Frontal cortex (tissue), 4 donors: ENCODE measurements around the gene NXPH3. TPM values are rescaled to one million over a fixed set of nuclear protein-coding genes. Genes with fewer than 3 reads are reported as not detected.

Source experiments
- DNase-seq, 2 donors: peaks; one replicate each; pipeline ENCODE4 v3.0.0; 2012; ENCODE audit warnings: low spot score in 2 of 2
- FAIRE-seq: peaks from 2 replicates; lab custom pipeline; 2012; peaks lifted over from hg19 to GRCh38; lab: Jason Lieb, UNC
- total RNA-seq: library from RNA; depleted of rRNA; stranded (reverse); fragments of >200 nt; gene quantifications from one replicate; pipeline ENCODE4 v1.2.3, GENCODE V29; 2014
- donor health status: control.
- donor health status: control.
- donor health status: control.

Gene NXPH3
- total RNA-seq, 1 donor from 2014 or later = 7.7 TPM

DNA sequence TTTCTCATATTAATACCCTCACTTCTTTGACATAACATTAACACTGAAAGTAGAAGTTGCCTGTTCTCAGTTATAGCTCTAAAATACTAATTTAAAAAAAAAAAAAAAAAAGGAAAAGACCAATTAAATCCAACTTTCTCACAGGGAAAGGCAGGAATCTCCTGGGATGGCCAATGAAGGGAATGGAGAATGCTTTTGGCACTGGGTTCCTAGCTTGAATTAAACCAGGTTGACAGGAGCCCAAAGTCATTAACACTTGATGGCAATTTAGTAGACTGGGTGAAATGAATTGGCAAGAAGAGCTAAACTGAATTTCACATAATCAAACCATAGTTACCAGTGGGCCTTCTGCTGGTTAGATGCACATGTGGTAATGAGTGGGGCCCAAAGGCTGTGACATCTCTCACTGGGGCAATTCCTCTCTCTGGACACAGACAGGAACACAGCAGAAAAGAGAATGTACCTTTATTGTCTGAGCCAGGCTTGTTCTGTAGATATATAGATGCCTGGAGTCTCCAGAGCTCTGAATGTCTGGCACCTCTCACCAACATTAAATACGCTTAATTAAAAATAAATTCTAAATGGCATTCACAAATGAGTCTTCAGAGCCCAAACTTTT, 37.6 kb downstream of the NXPH3 start:
- DNase-seq (no peak), FAIRE-seq (no peak)

DNA sequence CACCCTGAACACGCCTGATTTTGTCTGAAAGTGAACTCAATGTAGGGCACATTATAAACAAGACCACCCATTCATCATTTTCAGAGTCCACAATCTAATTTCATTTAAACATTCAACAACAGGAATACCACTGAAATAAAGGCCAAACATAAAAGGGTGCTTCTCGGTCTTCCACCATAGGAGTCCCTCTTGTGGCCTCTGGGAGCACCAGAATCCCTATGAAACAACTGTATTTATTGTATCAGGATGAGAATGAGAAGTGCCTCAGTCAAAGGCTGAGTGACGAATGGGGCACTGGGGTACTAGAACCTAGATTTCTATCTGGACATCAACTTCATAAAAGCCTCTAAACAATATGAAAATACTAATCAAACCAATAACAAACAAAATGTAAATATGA, 40.4 kb downstream of the NXPH3 start:
- DNase-seq (no peak), FAIRE-seq (no peak)

GRCh38 chr17:49616601-49617131, 41.0 kb downstream of the NXPH3 start:
- FAIRE-seq (no peak), DNase-seq (no peak)

DNA sequence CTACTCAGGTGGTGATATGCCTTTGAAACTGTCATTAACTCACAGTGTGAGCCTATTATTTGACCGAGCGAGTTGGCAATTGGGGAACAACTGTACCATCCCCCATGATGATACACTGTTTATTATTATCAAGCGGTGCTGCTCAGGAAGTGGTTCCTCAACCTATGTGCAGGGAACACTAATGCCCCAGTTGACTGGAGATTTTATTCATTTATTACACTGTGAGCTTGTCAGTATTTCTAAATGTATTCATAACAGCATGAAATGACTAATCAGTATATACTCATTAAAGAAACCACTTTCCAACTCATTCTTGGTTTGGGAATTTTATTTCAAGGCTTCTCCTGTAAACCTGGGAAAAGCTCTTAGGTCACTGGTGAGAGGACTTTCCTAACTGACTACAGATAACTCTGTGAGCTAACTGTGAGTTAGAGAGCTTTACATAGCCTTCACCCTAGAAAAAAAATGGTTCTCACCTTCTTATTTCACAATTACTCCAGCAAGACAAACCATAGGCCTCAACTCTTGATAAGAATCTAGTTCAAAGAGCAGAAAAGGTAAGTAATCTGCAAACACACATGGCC, 42.4 kb downstream of the NXPH3 start:
- DNase-seq = no peak
- FAIRE-seq = no peak

- FAIRE-seq (no peak), DNase-seq (no peak)
These were observed 45.7 kb downstream of the NXPH3 start for GRCh38 chr17:49621420-49621819.

DNA sequence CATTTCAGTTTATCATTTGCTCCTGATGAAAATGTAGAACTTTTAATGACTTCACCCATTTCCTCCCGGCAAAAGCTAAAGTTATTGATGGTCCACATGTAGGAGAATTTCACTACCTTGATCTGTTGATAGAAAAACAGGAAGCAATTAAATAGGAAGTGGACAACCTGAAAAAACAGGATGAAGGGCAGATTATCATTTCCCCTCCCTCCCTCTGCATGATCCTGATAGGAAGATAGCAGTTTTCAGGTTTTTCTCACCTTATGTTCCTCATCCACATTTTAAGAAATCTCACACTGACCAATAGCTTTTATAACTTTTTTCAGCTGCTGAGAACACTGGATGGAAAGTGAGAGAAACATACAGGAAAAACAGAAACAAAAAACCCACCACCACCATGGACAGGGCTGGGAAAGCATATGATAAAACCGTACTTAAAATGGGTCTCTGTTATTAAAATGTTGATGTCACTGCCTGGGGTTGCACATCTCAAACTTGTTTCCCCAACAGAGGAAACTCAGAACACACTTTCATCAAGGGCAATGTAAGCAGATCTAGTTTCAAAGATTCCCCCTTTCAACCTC, 46.4 kb downstream of the NXPH3 start:
- FAIRE-seq = no peak

GRCh38 chr17:49624896-49625295, 49.2 kb downstream of the NXPH3 start:
- no peak for FAIRE-seq
- DNase-seq = no peak

More for the DNA sequence above, 46.4 kb downstream of the NXPH3 start:
- DNase-seq = no peak

GRCh38 chr17:49629447-49629846, 53.8 kb downstream of the NXPH3 start:
- DNase-seq (no peak), FAIRE-seq (no peak)

GRCh38 chr17:49630113-49630900, 54.6 kb downstream of the NXPH3 start:
- DNase-seq = no peak
- FAIRE-seq = no peak

DNA sequence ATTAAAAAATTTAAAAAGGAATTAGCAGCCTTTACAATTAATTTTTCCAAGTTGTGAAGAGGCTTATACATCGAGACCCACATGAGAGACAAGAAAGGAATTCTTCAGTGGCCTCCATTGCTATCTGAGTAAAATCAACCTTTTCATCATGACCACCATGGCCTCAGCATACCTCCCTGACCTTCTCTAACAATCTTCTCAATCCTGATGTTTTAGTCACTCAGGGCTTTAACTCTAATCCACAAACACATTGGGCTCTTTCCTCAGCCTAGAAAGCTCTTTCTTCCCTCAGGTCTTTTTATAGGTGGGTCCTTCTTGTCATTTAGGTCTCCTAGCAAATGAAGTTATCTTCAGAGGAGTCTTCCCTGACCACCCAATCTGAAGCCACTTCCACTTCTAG, 55.8 kb downstream of the NXPH3 start:
- DNase-seq (no peak), FAIRE-seq (no peak)

Other genes starting within 250 kb of the NXPH3 start
- 28.5 TPM for gene ZNF652, start 213.6 kb upstream of the NXPH3 start, total RNA-seq
- 47.7 TPM for gene PHB1, start 161.0 kb upstream of the NXPH3 start, total RNA-seq
- gene NGFR, start 80.6 kb upstream of the NXPH3 start, total RNA-seq = 3.3 TPM
- gene SPOP, start 102.2 kb downstream of the NXPH3 start, total RNA-seq = 142 TPM
- gene SLC35B1, start 132.1 kb downstream of the NXPH3 start, total RNA-seq = 56.7 TPM
- 0.82 TPM for gene FAM117A, start 188.3 kb downstream of the NXPH3 start, total RNA-seq
- 32.2 TPM for gene KAT7, start 212.8 kb downstream of the NXPH3 start, total RNA-seq